GM12878 (cell line): ENCODE data around the gene CACNA1A. TPM values are rescaled to one million over a fixed set of nuclear protein-coding genes. Genes with fewer than 3 reads are reported as not detected.
A peak's percentile ranks its signal among the peaks of the same experiment; 100 is the strongest.

Experiments
- ATAC-seq: fragments of 200-7000 bp; cut with Tn5 transposase; 3 replicates; pipeline ENCODE4 v1.9.1; 2020; ENCODE audit warnings: mild to moderate bottlenecking, moderate library complexity
- BruUV-seq: library from RNA; stranded (reverse); fragments of 400-500 nt; replicated peaks from 2 replicates; lab custom pipeline; 2021; lab: Mats Ljungman, UMichigan
- CTCF ChIA-PET: fragments of 300-600 bp; sonication (Branson Sonifier 250); formaldehyde crosslinking; extraction: SDS; loops from one replicate; lab custom pipeline; 2021; ENCODE audit warnings: inconsistent platforms; lab: Yijun Ruan, JAX
- POLR2A ChIA-PET: fragments of 350-600 bp; formaldehyde crosslinking; extraction: SDS; loops from one replicate; lab custom pipeline; 2021; ENCODE audit warnings: inconsistent platforms; lab: Charles Lee
- RAD21 ChIA-PET: fragments of 300-600 bp; sonication (Branson Sonifier 250); formaldehyde crosslinking; loops from one replicate; lab custom pipeline; 2023; ENCODE audit warnings: antibody characterized with exemption; ENCODE audit not compliant: unreplicated experiment; lab: Charles Lee
- SMC1A ChIA-PET: fragments of 300-600 bp; sonication (Branson Sonifier 250); formaldehyde crosslinking; loops from one replicate; lab custom pipeline; 2023; ENCODE audit not compliant: unreplicated experiment, uncharacterized antibody; lab: Charles Lee
- DNase-seq: peaks from one replicate; pipeline ENCODE4 v3.0.0-alpha.2; 2011; ENCODE audit warnings: low read depth, low spot score
- FAIRE-seq: peaks from 3 replicates; lab custom pipeline; 2011; peaks lifted over from hg19 to GRCh38; lab: Jason Lieb, UNC
- H2AFZ ChIP-seq: 2 replicates; pipeline ENCODE4 v1.6.0; 2011; ENCODE audit warnings: low read depth, low read length, control low read depth; ENCODE audit not compliant: control insufficient read depth
- H3K27ac ChIP-seq: 2 replicates; pipeline ENCODE4 v1.5.1; 2011; ENCODE audit warnings: control low read depth; ENCODE audit not compliant: control insufficient read depth, insufficient read depth
- H3K27me3 ChIP-seq, 2 experiments: replicated peaks in 1 of 2; 2 replicates each; pipeline versions ENCODE4 v1.6.0 to v1.6.1; 2011; ENCODE audit warnings: low read length in 1 of 2; ENCODE audit not compliant: control insufficient read depth in 2 of 2, insufficient read depth in 2 of 2
- H3K36me3 ChIP-seq, 2 experiments: 2 replicates each; pipeline ENCODE4 v1.5.1; 2011; ENCODE audit warnings: low read length in 1 of 2; ENCODE audit not compliant: control insufficient read depth in 2 of 2, insufficient read depth in 2 of 2
- H3K4me1 ChIP-seq: 2 replicates; pipeline ENCODE4 v1.6.1; 2011; ENCODE audit warnings: mild to moderate bottlenecking, low read length, moderate library complexity, mixed read lengths; ENCODE audit not compliant: control insufficient read depth, insufficient read depth
- H3K4me2 ChIP-seq: 2 replicates; pipeline ENCODE4 v1.6.0; 2011; ENCODE audit warnings: control low read depth; ENCODE audit not compliant: control insufficient read depth, insufficient read depth
- H3K4me3 ChIP-seq: fragments of 200-600 bp; sonication (generic); 2 replicates; pipeline ENCODE4 v1.5.1; 2016
- H3K79me2 ChIP-seq: 2 replicates; pipeline ENCODE4 v1.6.0; 2011; ENCODE audit warnings: low read length; ENCODE audit not compliant: control insufficient read depth, insufficient read depth
- H3K9ac ChIP-seq: 2 replicates; pipeline ENCODE4 v1.8.0; 2011; ENCODE audit warnings: low read length, control low read depth, mixed read lengths; ENCODE audit not compliant: control insufficient read depth, insufficient read depth
- H3K9me3 ChIP-seq: replicated peaks from 3 replicates; pipeline ENCODE4 v1.5.1; 2011; ENCODE audit warnings: mild to moderate bottlenecking, low read length; ENCODE audit not compliant: control insufficient read depth, insufficient read depth
- H4K20me1 ChIP-seq: 2 replicates; pipeline ENCODE4 v1.6.0; 2011; ENCODE audit not compliant: control insufficient read depth, insufficient read depth
- BHLHE40 ChIP-seq, 2 experiments: fragments of 450-650 bp in 1 of 2; IDR thresholded peaks; 2 replicates each; pipeline ENCODE4 v1.6.1; 2011 to 2017; ENCODE audit warnings: low read depth in 2 of 2, borderline replicate concordance in 1 of 2, improper control_type of control experiment in 1 of 2, low read length in 1 of 2, mild to moderate bottlenecking in 1 of 2
- HDGF ChIP-seq: fragments of 450-650 bp; IDR thresholded peaks from 2 replicates; pipeline ENCODE4 v1.6.1; 2016; ENCODE audit warnings: antibody characterized with exemption
- POLR2A ChIP-seq: IDR thresholded peaks from 2 replicates; pipeline ENCODE4 v1.6.1; 2011; ENCODE audit warnings: low read depth, mild to moderate bottlenecking, low read length
- RFX5 ChIP-seq: IDR thresholded peaks from 2 replicates; pipeline ENCODE4 v1.6.1; 2011; ENCODE audit warnings: low read depth, low read length, improper control_type of control experiment
- SMAD5 ChIP-seq: IDR thresholded peaks from 2 replicates; pipeline ENCODE4 v1.6.1; 2016; ENCODE audit warnings: antibody characterized with exemption, low read depth
- SREBF1 ChIP-seq: IDR thresholded peaks from 2 replicates; pipeline ENCODE4 v1.6.1; 2012; ENCODE audit warnings: mild to moderate bottlenecking, low read length
- WGBS: methylation state at CpG from one replicate; pipeline ENCODE4 v1.1.6; 2016; ENCODE audit warnings: low lambda C conversion rate; ENCODE audit not compliant: insufficient replicate concordance, insufficient coverage; ENCODE audit errors: missing lambda C conversion rate; 5-methylcytosine and 5-hydroxymethylcytosine counted together
- in situ Hi-C: fragments of 300-500 bp; cut with MboI; formaldehyde crosslinking; loops from 9 replicates; pipeline ENCODE4 v1.14.3; 2018; ENCODE audit warnings: mixed read lengths
- intact Hi-C: fragments of 100-400 bp; cut with micrococcal nuclease; formaldehyde crosslinking; loops from one replicate; pipeline ENCODE4 v1.14.2; 2022; ENCODE audit not compliant: unreplicated experiment
- polyA plus RNA-seq, 11 experiments: library from polyadenylated mRNA; depleted of rRNA in 4 of 11; unstranded in 6 of 11; stranded (reverse) in 5 of 11; fragments of >200 nt; fragmentation: Nextera tagmentation in 4 of 11; fragmentation: Illumina TruSeq in 1 of 11; extraction: Ambion mirVana in 4 of 11; extraction: Trizol in 1 of 11; gene quantifications; 1 replicate in 1 of 11; 2 replicates in 10 of 11; pipeline versions ENCODE4 v1.2.1 to v1.2.3, GENCODE V29; 2011 to 2016; ENCODE audit warnings: inconsistent platforms in 2 of 11, missing spikeins in 2 of 11, low read depth in 1 of 11
- total RNA-seq, 4 experiments: library from RNA; depleted of rRNA in 3 of 4; stranded (reverse); fragments of >200 nt in 3 of 4; fragmentation: Illumina TruSeq in 1 of 4; extraction: Trizol in 1 of 4; gene quantifications; 2 replicates each; pipeline versions ENCODE4 v1.2.1 to v1.2.3, GENCODE V29; 2013 to 2021
- TF ChIP-seq, protein P1 (sequence below): fragments of 450-650 bp; IDR thresholded peaks from 2 replicates; pipeline ENCODE4 v1.6.1; 2016; ENCODE audit warnings: mild to moderate bottlenecking
- TF ChIP-seq, protein P2 (sequence below): fragments of 450-650 bp; IDR thresholded peaks from 2 replicates; pipeline ENCODE4 v1.6.1; 2016; ENCODE audit warnings: mild to moderate bottlenecking, moderate library complexity, borderline replicate concordance
- TF ChIP-seq, protein P3 (sequence below): fragments of 450-650 bp; conservative IDR thresholded peaks from 2 replicates; pipeline ENCODE4 v1.6.1; 2017; ENCODE audit warnings: mild to moderate bottlenecking, moderate library complexity
- TF ChIP-seq, protein P4 (sequence below): IDR thresholded peaks from 2 replicates; pipeline ENCODE4 v1.6.1; 2012; ENCODE audit warnings: low read depth, low read length, improper control_type of control experiment

Gene CACNA1A
- total and polyA plus RNA-seq, 10 of the 15 experiments (the other 5 are each of a cell fraction or from before 2014, with no cell fraction given): 1.1 to 4.4 (median 2.5) TPM

DNA sequence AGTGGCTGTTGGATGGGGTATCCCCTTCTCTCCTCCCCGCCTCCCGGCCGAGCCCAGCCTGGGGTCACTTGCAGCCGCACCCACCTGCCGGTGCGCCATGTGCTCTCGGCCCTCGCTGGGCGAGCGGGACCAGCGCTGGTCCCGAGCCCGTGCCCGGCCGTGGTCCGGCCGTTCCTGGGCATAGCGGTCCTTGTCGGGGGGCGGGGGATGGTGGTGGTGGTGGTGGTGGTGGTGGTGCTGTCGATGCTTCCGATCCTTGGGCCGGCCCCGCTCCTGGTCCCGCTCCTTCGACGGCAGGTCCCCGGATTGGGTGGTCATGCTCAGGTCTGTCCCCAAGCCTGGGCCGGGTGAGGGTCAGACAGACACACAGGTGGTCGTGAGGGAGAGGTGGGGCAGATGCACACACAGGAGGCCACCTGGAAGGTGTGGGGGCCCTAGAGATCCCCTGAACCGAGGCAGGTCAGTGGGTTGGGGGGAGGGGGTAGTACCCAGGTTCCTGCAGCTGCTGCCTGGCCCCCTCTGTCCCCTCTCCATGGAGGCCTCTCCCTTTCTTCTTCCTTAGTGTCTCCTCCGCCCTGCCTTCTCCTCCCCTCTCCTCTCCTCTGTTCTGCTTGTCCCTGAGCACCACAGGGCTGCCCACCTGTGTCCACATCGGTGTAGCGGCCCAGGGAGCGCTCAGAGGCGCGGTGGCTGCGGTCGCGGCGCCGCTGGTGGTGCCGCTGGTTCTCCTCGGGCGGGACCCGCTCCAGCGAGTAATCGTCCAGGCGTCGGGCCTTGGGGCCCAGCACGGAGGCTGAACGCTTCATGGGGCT, 297.4 kb downstream of the CACNA1A start:
- Histone ChIP-seq H3K4me3 (peak overlapping the region; percentile 43; the same call in 1 of the 2 replicates), H3K4me1 (peaks cover 14% of the 10 kb centered on the region), H3K27me3 (no peaks in the 10 kb centered on the region), H3K36me3 (no peaks in the 10 kb centered on the region), H3K79me2 (no peaks in the 10 kb centered on the region), H3K9me3 (no peaks in the 10 kb centered on the region), H3K9ac (peak overlapping the region; percentile 60), H3K27ac (peak overlapping the region; percentile 77), H4K20me1 (no peaks in the 10 kb centered on the region), H3K4me2 (peak overlapping the region; percentile 73), H2AFZ (peak overlapping the region; percentile 25; the same call in 1 of the 2 replicates)
- RAD21 ChIA-PET: interaction anchor here (0.9 to 1.2 kb wide), 2 partner anchors 52 kb away, joined by 3 to 4 read pairs; no protein-coding TSS in a partner anchor
- ATAC-seq: peak; percentile 68
- WGBS: 1% methylated on average over 44 of the region's 52 CpGs
- BruUV-seq: no TSS peak
- intact Hi-C loops (loop anchor here (1.0 to 2.0 kb wide), 2 partner anchors 52 to 56 kb away; no protein-coding TSS in a partner anchor), in situ Hi-C loops (no loop called here)
- SMC1A ChIA-PET: interaction anchor here (0.9 kb wide), 1 partner anchor 14 kb away, joined by 3 read pairs; no protein-coding TSS in a partner anchor
- POLR2A ChIA-PET: interaction anchor here (1.1 to 1.7 kb wide), 3 partner anchors 9 to 57 kb away, joined by 3 to 4 read pairs (median 3); no protein-coding TSS in a partner anchor
- no peak for FAIRE-seq
- CTCF ChIA-PET: interaction anchor here (0.9 to 1.2 kb wide), 3 partner anchors 13 to 53 kb away, joined by 3 to 6 read pairs (median 5); no protein-coding TSS in a partner anchor
- DNase-seq: no peak
- TF ChIP-seq BHLHE40 (IDR thresholded peaks at IDR 0.05; ENCODE audit: borderline replicate concordance in 1 of 2, low read depth in 2 of 2, low read length in 1 of 2) (peak in 1 of 2 experiments; percentile 22; a peak in 1 of 4 replicates), POLR2A (peak; percentile 61), SREBF1 (no peak), SMAD5 (no peak), HDGF (0 out of 2 replicates have a peak, but pooled peaks have one; percentile 32), RFX5 (no peak)
- TF ChIP-seq, protein P1, sequence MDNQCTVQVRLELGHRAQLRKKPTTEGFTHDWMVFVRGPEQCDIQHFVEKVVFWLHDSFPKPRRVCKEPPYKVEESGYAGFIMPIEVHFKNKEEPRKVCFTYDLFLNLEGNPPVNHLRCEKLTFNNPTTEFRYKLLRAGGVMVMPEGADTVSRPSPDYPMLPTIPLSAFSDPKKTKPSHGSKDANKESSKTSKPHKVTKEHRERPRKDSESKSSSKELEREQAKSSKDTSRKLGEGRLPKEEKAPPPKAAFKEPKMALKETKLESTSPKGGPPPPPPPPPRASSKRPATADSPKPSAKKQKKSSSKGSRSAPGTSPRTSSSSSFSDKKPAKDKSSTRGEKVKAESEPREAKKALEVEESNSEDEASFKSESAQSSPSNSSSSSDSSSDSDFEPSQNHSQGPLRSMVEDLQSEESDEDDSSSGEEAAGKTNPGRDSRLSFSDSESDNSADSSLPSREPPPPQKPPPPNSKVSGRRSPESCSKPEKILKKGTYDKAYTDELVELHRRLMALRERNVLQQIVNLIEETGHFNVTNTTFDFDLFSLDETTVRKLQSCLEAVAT: no peak
- TF ChIP-seq, protein P2, sequence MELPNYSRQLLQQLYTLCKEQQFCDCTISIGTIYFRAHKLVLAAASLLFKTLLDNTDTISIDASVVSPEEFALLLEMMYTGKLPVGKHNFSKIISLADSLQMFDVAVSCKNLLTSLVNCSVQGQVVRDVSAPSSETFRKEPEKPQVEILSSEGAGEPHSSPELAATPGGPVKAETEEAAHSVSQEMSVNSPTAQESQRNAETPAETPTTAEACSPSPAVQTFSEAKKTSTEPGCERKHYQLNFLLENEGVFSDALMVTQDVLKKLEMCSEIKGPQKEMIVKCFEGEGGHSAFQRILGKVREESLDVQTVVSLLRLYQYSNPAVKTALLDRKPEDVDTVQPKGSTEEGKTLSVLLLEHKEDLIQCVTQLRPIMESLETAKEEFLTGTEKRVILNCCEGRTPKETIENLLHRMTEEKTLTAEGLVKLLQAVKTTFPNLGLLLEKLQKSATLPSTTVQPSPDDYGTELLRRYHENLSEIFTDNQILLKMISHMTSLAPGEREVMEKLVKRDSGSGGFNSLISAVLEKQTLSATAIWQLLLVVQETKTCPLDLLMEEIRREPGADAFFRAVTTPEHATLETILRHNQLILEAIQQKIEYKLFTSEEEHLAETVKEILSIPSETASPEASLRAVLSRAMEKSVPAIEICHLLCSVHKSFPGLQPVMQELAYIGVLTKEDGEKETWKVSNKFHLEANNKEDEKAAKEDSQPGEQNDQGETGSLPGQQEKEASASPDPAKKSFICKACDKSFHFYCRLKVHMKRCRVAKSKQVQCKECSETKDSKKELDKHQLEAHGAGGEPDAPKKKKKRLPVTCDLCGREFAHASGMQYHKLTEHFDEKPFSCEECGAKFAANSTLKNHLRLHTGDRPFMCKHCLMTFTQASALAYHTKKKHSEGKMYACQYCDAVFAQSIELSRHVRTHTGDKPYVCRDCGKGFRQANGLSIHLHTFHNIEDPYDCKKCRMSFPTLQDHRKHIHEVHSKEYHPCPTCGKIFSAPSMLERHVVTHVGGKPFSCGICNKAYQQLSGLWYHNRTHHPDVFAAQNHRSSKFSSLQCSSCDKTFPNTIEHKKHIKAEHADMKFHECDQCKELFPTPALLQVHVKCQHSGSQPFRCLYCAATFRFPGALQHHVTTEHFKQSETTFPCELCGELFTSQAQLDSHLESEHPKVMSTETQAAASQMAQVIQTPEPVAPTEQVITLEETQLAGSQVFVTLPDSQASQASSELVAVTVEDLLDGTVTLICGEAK: 0 out of 2 replicates have a peak, but pooled peaks have one; percentile 24
- TF ChIP-seq, protein P3, sequence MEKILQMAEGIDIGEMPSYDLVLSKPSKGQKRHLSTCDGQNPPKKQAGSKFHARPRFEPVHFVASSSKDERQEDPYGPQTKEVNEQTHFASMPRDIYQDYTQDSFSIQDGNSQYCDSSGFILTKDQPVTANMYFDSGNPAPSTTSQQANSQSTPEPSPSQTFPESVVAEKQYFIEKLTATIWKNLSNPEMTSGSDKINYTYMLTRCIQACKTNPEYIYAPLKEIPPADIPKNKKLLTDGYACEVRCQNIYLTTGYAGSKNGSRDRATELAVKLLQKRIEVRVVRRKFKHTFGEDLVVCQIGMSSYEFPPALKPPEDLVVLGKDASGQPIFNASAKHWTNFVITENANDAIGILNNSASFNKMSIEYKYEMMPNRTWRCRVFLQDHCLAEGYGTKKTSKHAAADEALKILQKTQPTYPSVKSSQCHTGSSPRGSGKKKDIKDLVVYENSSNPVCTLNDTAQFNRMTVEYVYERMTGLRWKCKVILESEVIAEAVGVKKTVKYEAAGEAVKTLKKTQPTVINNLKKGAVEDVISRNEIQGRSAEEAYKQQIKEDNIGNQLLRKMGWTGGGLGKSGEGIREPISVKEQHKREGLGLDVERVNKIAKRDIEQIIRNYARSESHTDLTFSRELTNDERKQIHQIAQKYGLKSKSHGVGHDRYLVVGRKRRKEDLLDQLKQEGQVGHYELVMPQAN: 0 out of 2 replicates have a peak, but pooled peaks have one; percentile 28
- TF ChIP-seq, protein P4, sequence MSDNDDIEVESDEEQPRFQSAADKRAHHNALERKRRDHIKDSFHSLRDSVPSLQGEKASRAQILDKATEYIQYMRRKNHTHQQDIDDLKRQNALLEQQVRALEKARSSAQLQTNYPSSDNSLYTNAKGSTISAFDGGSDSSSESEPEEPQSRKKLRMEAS: 0 out of 2 replicates have a peak, but pooled peaks have one; percentile 35
